H9 (cell line): ENCODE data around the gene PIP5KL1. TPM values are rescaled to one million over a fixed set of nuclear protein-coding genes. Genes with fewer than 3 reads are reported as not detected.
A peak's percentile ranks its signal among the peaks of the same experiment; 100 is the strongest.

Source experiments
- DNase-seq: peaks from one replicate; pipeline ENCODE4 v3.0.0-alpha.2; 2017
- H2AFZ ChIP-seq: one replicate; pipeline ENCODE4 v1.6.1; 2013; ENCODE audit warnings: mild to moderate bottlenecking, low read length, control low read depth, moderate library complexity
- H2AK5ac ChIP-seq: 2 replicates; pipeline ENCODE4 v1.6.1; 2013; ENCODE audit warnings: low read length, control low read depth, mixed read lengths; ENCODE audit not compliant: insufficient read length
- H2BK120ac ChIP-seq: one replicate; pipeline ENCODE4 v1.6.1; 2013; ENCODE audit warnings: low read depth, mild to moderate bottlenecking, low read length, control low read depth, inconsistent platforms; ENCODE audit not compliant: poor library complexity, severe bottlenecking
- H2BK12ac ChIP-seq: 2 replicates; pipeline ENCODE4 v1.6.1; 2013; ENCODE audit warnings: low read length, control low read depth, mixed read lengths, low read depth; ENCODE audit not compliant: insufficient read length
- H2BK15ac ChIP-seq: 2 replicates; pipeline ENCODE4 v1.6.1; 2013; ENCODE audit warnings: low read depth, low read length, control low read depth
- H2BK20ac ChIP-seq: one replicate; pipeline ENCODE4 v1.6.1; 2013; ENCODE audit warnings: low read depth, mild to moderate bottlenecking, low read length, control low read depth, inconsistent platforms; ENCODE audit not compliant: poor library complexity, severe bottlenecking
- H2BK5ac ChIP-seq: 2 replicates; pipeline ENCODE4 v1.6.1; 2013; ENCODE audit warnings: low read length, control low read depth, mixed read lengths; ENCODE audit not compliant: insufficient read length
- H3K14ac ChIP-seq: 2 replicates; pipeline ENCODE4 v1.6.1; 2013; ENCODE audit warnings: low read length, control low read depth; ENCODE audit not compliant: insufficient read depth
- H3K18ac ChIP-seq: 2 replicates; pipeline ENCODE4 v1.6.1; 2013; ENCODE audit warnings: low read depth, mild to moderate bottlenecking, mixed read lengths, low read length, control low read depth; ENCODE audit not compliant: insufficient read length
- H3K23ac ChIP-seq: 2 replicates; pipeline ENCODE4 v1.6.1; 2013; ENCODE audit warnings: low read length, control low read depth, mixed read lengths, low read depth; ENCODE audit not compliant: insufficient read length
- H3K23me2 ChIP-seq: 2 replicates; pipeline ENCODE4 v1.6.1; 2013; ENCODE audit warnings: low read depth, mild to moderate bottlenecking, mixed read lengths, low read length, control low read depth; ENCODE audit not compliant: insufficient read length, poor library complexity, severe bottlenecking
- H3K27ac ChIP-seq: 2 replicates; pipeline ENCODE4 v1.5.1; 2013; ENCODE audit warnings: low read length, control low read depth, mixed read lengths, low read depth; ENCODE audit not compliant: insufficient read length
- H3K27me3 ChIP-seq: 2 replicates; pipeline ENCODE4 v1.6.1; 2013; ENCODE audit warnings: low read length, control low read depth, inconsistent platforms; ENCODE audit not compliant: insufficient read depth
- H3K4ac ChIP-seq: 2 replicates; pipeline ENCODE4 v1.6.1; 2013; ENCODE audit warnings: low read depth, mild to moderate bottlenecking, control low read depth, inconsistent platforms, low read length, moderate library complexity
- H3K4me1 ChIP-seq: 2 replicates; pipeline ENCODE4 v1.6.1; 2013; ENCODE audit warnings: low read length, control low read depth, inconsistent platforms; ENCODE audit not compliant: insufficient read depth
- H3K4me2 ChIP-seq: 2 replicates; pipeline ENCODE4 v1.6.1; 2013; ENCODE audit warnings: low read length, control low read depth, mixed read lengths; ENCODE audit not compliant: insufficient read length, insufficient read depth
- H3K56ac ChIP-seq: 2 replicates; pipeline ENCODE4 v1.6.1; 2013; ENCODE audit warnings: low read depth, mild to moderate bottlenecking, mixed read lengths, low read length, control low read depth; ENCODE audit not compliant: insufficient read length
- H3K79me1 ChIP-seq: 2 replicates; pipeline ENCODE4 v1.6.1; 2013; ENCODE audit warnings: low read depth, mild to moderate bottlenecking, moderate library complexity, low read length, control low read depth, inconsistent platforms; ENCODE audit not compliant: insufficient read depth, poor library complexity, severe bottlenecking
- H3K79me2 ChIP-seq: 2 replicates; pipeline ENCODE4 v1.6.1; 2013; ENCODE audit warnings: low read length, control low read depth, inconsistent platforms; ENCODE audit not compliant: insufficient read depth
- H3K9ac ChIP-seq: 2 replicates; pipeline ENCODE4 v1.6.1; 2013; ENCODE audit warnings: low read length, control low read depth, mixed read lengths; ENCODE audit not compliant: insufficient read length; ENCODE audit errors: extremely low read depth
- H3K9me3 ChIP-seq: one replicate; pipeline ENCODE4 v1.6.1; 2013; ENCODE audit warnings: low read depth, low read length, inconsistent platforms; ENCODE audit not compliant: control insufficient read depth
- H3T11ph ChIP-seq: one replicate; pipeline ENCODE4 v1.6.1; 2013; ENCODE audit warnings: mild to moderate bottlenecking, low read length, control low read depth, inconsistent platforms
- H4K20me1 ChIP-seq: one replicate; pipeline ENCODE4 v1.6.1; 2013; ENCODE audit not compliant: control insufficient read depth, insufficient read length, insufficient read depth
- H4K5ac ChIP-seq: 2 replicates; pipeline ENCODE4 v1.6.1; 2013; ENCODE audit warnings: low read depth, mild to moderate bottlenecking, mixed read lengths, low read length, control low read depth; ENCODE audit not compliant: insufficient read length
- H4K8ac ChIP-seq: replicated peaks from 2 replicates; pipeline ENCODE4 v1.6.1; 2013; ENCODE audit warnings: low read length, control low read depth, mixed read lengths, low read depth; ENCODE audit not compliant: insufficient read length
- H4K91ac ChIP-seq: 2 replicates; pipeline ENCODE4 v1.6.1; 2013; ENCODE audit warnings: low read depth, mild to moderate bottlenecking, moderate library complexity, mixed read lengths, low read length, control low read depth; ENCODE audit not compliant: insufficient read length
- H3K27ac Mint-ChIP-seq, 3 experiments: 2 replicates in 2 of 3; 3 replicates in 1 of 3; pipeline ENCODE4 v1.8.0; 2020 to 2021; ENCODE audit warnings: mixed read lengths in 3 of 3, mild to moderate bottlenecking in 1 of 3, moderate library complexity in 1 of 3
- H3K27me3 Mint-ChIP-seq: 2 replicates; pipeline ENCODE4 v1.8.0; 2021; ENCODE audit warnings: low read depth, mild to moderate bottlenecking, moderate library complexity, mixed read lengths
- H3K36me3 Mint-ChIP-seq, 3 experiments: 2 replicates in 2 of 3; 3 replicates in 1 of 3; pipeline ENCODE4 v1.8.0; 2020 to 2021; ENCODE audit warnings: low read depth in 3 of 3, mixed read lengths in 3 of 3; ENCODE audit not compliant: insufficient read depth in 1 of 3
- H3K4me1 Mint-ChIP-seq, 2 experiments: 2 replicates each; pipeline ENCODE4 v1.8.0; 2020; ENCODE audit warnings: mixed read lengths in 2 of 2
- H3K4me3 Mint-ChIP-seq, 2 experiments: 2 replicates in 1 of 2; 3 replicates in 1 of 2; pipeline ENCODE4 v1.8.0; 2020 to 2021; ENCODE audit warnings: mild to moderate bottlenecking in 2 of 2, mixed read lengths in 2 of 2, moderate library complexity in 1 of 2
- H3K9me3 Mint-ChIP-seq, 2 experiments: 2 replicates in 1 of 2; 3 replicates in 1 of 2; pipeline ENCODE4 v1.8.0; 2020; ENCODE audit warnings: mild to moderate bottlenecking in 2 of 2, mixed read lengths in 2 of 2, moderate library complexity in 1 of 2
- CTCF ChIP-seq: fragments of 200-600 bp; sonication (generic); conservative IDR thresholded peaks from 3 replicates; pipeline ENCODE4 v1.8.0; 2021; ENCODE audit warnings: antibody characterized with exemption, mild to moderate bottlenecking
- WGBS: extraction: QIAGEN DNeasy Blood & Tissue Kit; methylation state at CpG from one replicate; pipeline ENCODE4 v1.1.7; 2013; ENCODE audit warnings: missing lambda C conversion rate, low lambda C conversion rate, mixed read lengths; ENCODE audit not compliant: insufficient read length; ENCODE audit errors: extremely low coverage; 5-methylcytosine and 5-hydroxymethylcytosine counted together
- total RNA-seq: library from RNA; stranded (reverse); gene quantifications from 2 replicates; pipeline ENCODE4 v1.2.1, GENCODE V29; 2021

PIP5KL1 gene
- total RNA-seq, 1 experiment from 2014 or later = 11.6 TPM

- H3K56ac ChIP-seq = no peak overlapping the region
- no peak overlapping the region for H3K27ac ChIP-seq
- TF ChIP-seq CTCF = no peak
- H3K27me3 ChIP-seq = peaks cover 2% of the 10 kb centered on the region; the same call in 1 of the 2 replicates
- H3K4me3 Mint-ChIP-seq = peak overlapping the region in 1 of 2 experiments; percentile 54; a peak in 1 of 5 replicates
- H3K4me1 ChIP-seq = peaks cover 2% of the 10 kb centered on the region; the same call in 1 of the 2 replicates
- H3K4me1 Mint-ChIP-seq = peaks cover 15 to 17% of the 10 kb centered on the region in 2 experiments
- no peak overlapping the region for H3K27ac Mint-ChIP-seq
- H4K5ac ChIP-seq = no peak overlapping the region
- H4K91ac ChIP-seq = no peak overlapping the region
- no peak overlapping the region for H3K4me2 ChIP-seq
- no peak overlapping the region for H2AFZ ChIP-seq
- peaks cover 0 to 9% (median 5%) of the 10 kb centered on the region in 3 experiments; a peak in 6 of 7 replicates for H3K36me3 Mint-ChIP-seq
- peaks cover 5% of the 10 kb centered on the region for H3K23me2 ChIP-seq
- no peak overlapping the region for H2BK15ac ChIP-seq
- H3K23ac ChIP-seq = no peak overlapping the region
- no CpG with 5 or more reads among the region's 6 CpGs for WGBS
- no peaks in the 10 kb centered on the region; a peak in 1 of 5 replicates for H3K9me3 Mint-ChIP-seq
- H3K9me3 ChIP-seq = no peaks in the 10 kb centered on the region
- H3K9ac ChIP-seq = no peak overlapping the region
- H2BK5ac ChIP-seq = no peak overlapping the region
- H2BK120ac ChIP-seq = no peak overlapping the region
- H3K27me3 Mint-ChIP-seq = peaks cover 26% of the 10 kb centered on the region
- DNase-seq = no peak
- no peak overlapping the region for H4K8ac ChIP-seq
- H3K18ac ChIP-seq = no peak overlapping the region
- H2BK20ac ChIP-seq = no peak overlapping the region
- no peak overlapping the region for H2AK5ac ChIP-seq
- H3K4ac ChIP-seq = no peak overlapping the region
- H4K20me1 ChIP-seq = peaks cover 2% of the 10 kb centered on the region
- no peaks in the 10 kb centered on the region for H3K79me2 ChIP-seq
- H2BK12ac ChIP-seq = no peak overlapping the region
- no peak overlapping the region for H3T11ph ChIP-seq
- no peaks in the 10 kb centered on the region for H3K79me1 ChIP-seq
- H3K14ac ChIP-seq = no peak overlapping the region
These were observed 13.0 kb downstream of the PIP5KL1 start for GRCh38 chr9:127917603-127918002.
